Nephron (organoid): ENCODE data around the gene PLEKHO2.
A peak's percentile ranks its signal among the peaks of the same experiment; 100 is the strongest.

Experiments
- H3K27ac Mint-ChIP-seq, 3 experiments: 2 replicates each; pipeline ENCODE4 v1.8.0; 2020; ENCODE audit warnings: mixed read lengths in 3 of 3, mild to moderate bottlenecking in 2 of 3, moderate library complexity in 1 of 3
- H3K27me3 Mint-ChIP-seq: 2 replicates; pipeline ENCODE4 v1.8.0; 2021; ENCODE audit warnings: low read depth, mild to moderate bottlenecking, moderate library complexity, mixed read lengths
- H3K36me3 Mint-ChIP-seq: 2 replicates; pipeline ENCODE4 v1.8.0; 2020; ENCODE audit warnings: low read depth, mixed read lengths
- H3K4me1 Mint-ChIP-seq: 2 replicates; pipeline ENCODE4 v1.8.0; 2020; ENCODE audit warnings: mixed read lengths
- H3K4me3 Mint-ChIP-seq, 3 experiments: 2 replicates each; pipeline ENCODE4 v1.8.0; 2020; ENCODE audit warnings: mild to moderate bottlenecking in 3 of 3, mixed read lengths in 3 of 3, moderate library complexity in 2 of 3
- H3K9me3 Mint-ChIP-seq: 2 replicates; pipeline ENCODE4 v1.8.0; 2020; ENCODE audit warnings: mixed read lengths
- CTCF ChIP-seq, 3 experiments: fragments of 200-600 bp; sonication (generic); IDR thresholded peaks; one replicate each; pipeline ENCODE4 v1.5.0; 2021; ENCODE audit warnings: antibody characterized with exemption in 3 of 3; ENCODE audit not compliant: unreplicated experiment in 3 of 3

The PLEKHO2 gene

GRCh38 chr15:64855205-64855975, 13.7 kb downstream of the PLEKHO2 start:
- TF ChIP-seq CTCF (IDR thresholded peaks at IDR 0.05; ENCODE audit: unreplicated experiment in 3 of 3): no peak
- Mint-ChIP-seq H3K27me3 (no peaks in the 10 kb centered on the region), H3K36me3 (peaks cover 19% of the 10 kb centered on the region), H3K4me1 (peaks cover 73% of the 10 kb centered on the region), H3K4me3 (no peak overlapping the region), H3K9me3 (no peaks in the 10 kb centered on the region), H3K27ac (peak overlapping the region in 2 of 3 experiments; percentile 60 to 89)

- H3K27ac Mint-ChIP-seq: peak overlapping the region; percentile 60 to 92 (median 88)
- no peak overlapping the region for H3K4me3 Mint-ChIP-seq
- H3K36me3 Mint-ChIP-seq: peaks cover 15% of the 10 kb centered on the region
- no peak for TF ChIP-seq CTCF (IDR thresholded peaks at IDR 0.05; ENCODE audit: unreplicated experiment in 3 of 3)
- no peaks in the 10 kb centered on the region for H3K9me3 Mint-ChIP-seq
- peaks cover 65% of the 10 kb centered on the region for H3K4me1 Mint-ChIP-seq
- H3K27me3 Mint-ChIP-seq: no peaks in the 10 kb centered on the region
Observed at GRCh38 chr15:64856429-64857145, 14.9 kb downstream of the PLEKHO2 start.

GRCh38 chr15:64857421-64857820, 15.7 kb downstream of the PLEKHO2 start:
- peaks cover 65% of the 10 kb centered on the region for H3K4me1 Mint-ChIP-seq
- no peaks in the 10 kb centered on the region for H3K27me3 Mint-ChIP-seq
- no peaks in the 10 kb centered on the region for H3K9me3 Mint-ChIP-seq
- no peak for TF ChIP-seq CTCF (IDR thresholded peaks at IDR 0.05; ENCODE audit: unreplicated experiment in 3 of 3)
- H3K27ac Mint-ChIP-seq: peak overlapping the region; percentile 60 to 92 (median 88)
- H3K4me3 Mint-ChIP-seq: no peak overlapping the region
- peaks cover 17% of the 10 kb centered on the region for H3K36me3 Mint-ChIP-seq

GRCh38 chr15:64858021-64858575, 16.4 kb downstream of the PLEKHO2 start:
- Mint-ChIP-seq H3K36me3 (peaks cover 18% of the 10 kb centered on the region), H3K9me3 (no peaks in the 10 kb centered on the region), H3K4me3 (no peak overlapping the region), H3K27me3 (no peaks in the 10 kb centered on the region), H3K4me1 (peaks cover 68% of the 10 kb centered on the region), H3K27ac (peak overlapping the region; percentile 60 to 92 (median 88))
- TF ChIP-seq CTCF (IDR thresholded peaks at IDR 0.05; ENCODE audit: unreplicated experiment in 3 of 3): no peak

GRCh38 chr15:64859226-64859625, 17.5 kb downstream of the PLEKHO2 start:
- Mint-ChIP-seq H3K4me1 (peaks cover 75% of the 10 kb centered on the region), H3K36me3 (peaks cover 25% of the 10 kb centered on the region), H3K4me3 (no peak overlapping the region), H3K9me3 (no peaks in the 10 kb centered on the region), H3K27me3 (no peaks in the 10 kb centered on the region), H3K27ac (peak overlapping the region in 1 of 3 experiments; percentile 60)
- TF ChIP-seq CTCF (IDR thresholded peaks at IDR 0.05; ENCODE audit: unreplicated experiment in 3 of 3): no peak
